SKM-1 (cell line): ENCODE measurements around the gene MAB21L2.

Experiments used
- DNase-seq: peaks from one replicate; lab custom pipeline; 2025; ENCODE audit not compliant: unreplicated experiment; lab: John Stamatoyannopoulos, UW

MAB21L2 gene

GRCh38 chr4:150600812-150601445 lies 19.0 kb downstream of the MAB21L2 start:
- no peak for DNase-seq

- DNase-seq = no peak
These were observed 27.2 kb downstream of the MAB21L2 start for GRCh38 chr4:150609131-150609530.

- no peak for DNase-seq
These were observed 37.1 kb downstream of the MAB21L2 start for GRCh38 chr4:150619042-150619441.

- no peak for DNase-seq
These were observed 42.1 kb downstream of the MAB21L2 start for GRCh38 chr4:150624055-150624454.

- no peak for DNase-seq
These were observed 43.1 kb downstream of the MAB21L2 start for GRCh38 chr4:150625033-150625432.

- DNase-seq = no peak
These were observed 46.1 kb downstream of the MAB21L2 start for GRCh38 chr4:150628073-150628472.

GRCh38 chr4:150632639-150633038 lies 50.7 kb downstream of the MAB21L2 start:
- no peak for DNase-seq
